Ascending aorta (tissue), 2 donors: ENCODE data around the gene SP7. TPM values are rescaled to one million over a fixed set of nuclear protein-coding genes. Genes with fewer than 3 reads are reported as not detected.
"Not testable (repeated sequence)": the region's sequence is repeated elsewhere in the genome, so short reads cannot be mapped to it uniquely, and the experiment has no call there.

Source experiments
- DNase-seq, 2 donors: peaks; one replicate each; pipeline ENCODE4 v3.0.0-alpha.2; 2019; ENCODE audit warnings: low spot score in 2 of 2
- H3K27ac ChIP-seq, 2 donors: fragments of 200-600 bp; sonication (generic); one replicate each; pipeline ENCODE4 v1.5.1; 2016 to 2017; ENCODE audit warnings: mild to moderate bottlenecking in 1 of 2
- H3K27me3 ChIP-seq: fragments of 200-600 bp; sonication (generic); one replicate; pipeline ENCODE4 v1.5.1; 2017
- H3K36me3 ChIP-seq, 2 donors: fragments of 200-600 bp; sonication (generic); one replicate each; pipeline ENCODE4 v1.5.1; 2016
- H3K4me1 ChIP-seq, 2 donors: fragments of 200-600 bp; sonication (generic); one replicate each; pipeline ENCODE4 v1.5.1; 2016 to 2017; ENCODE audit warnings: mild to moderate bottlenecking in 1 of 2
- H3K4me3 ChIP-seq, 2 donors: fragments of 200-600 bp; sonication (generic); one replicate each; pipeline ENCODE4 v1.5.1; 2016 to 2017; ENCODE audit warnings: mild to moderate bottlenecking in 1 of 2
- H3K9me3 ChIP-seq, 2 donors: fragments of 200-600 bp; sonication (generic); one replicate each; pipeline ENCODE4 v1.5.1; 2016
- CTCF ChIP-seq, 3 experiments: fragments of 200-600 bp in 2 of 3; fragments of 450-650 bp in 1 of 3; sonication (generic) in 2 of 3; IDR thresholded peaks; one replicate each; pipeline ENCODE4 v1.5.1; 2016 to 2019; ENCODE audit warnings: antibody characterized with exemption in 3 of 3, mild to moderate bottlenecking in 1 of 3, moderate library complexity in 1 of 3
- intact Hi-C: fragments of 100-400 bp; cut with DNase I; formaldehyde crosslinking; loops from one replicate; pipeline ENCODE4 v1.15.1; 2023
- total RNA-seq: library from RNA; depleted of rRNA; stranded (reverse); fragments of >200 nt; gene quantifications from one replicate; pipeline ENCODE4 v1.1.0, GENCODE V29; 2016

The SP7 gene
- total RNA-seq, 1 donor from 2014 or later, result not detected

GRCh38 chr12:53333845-53334244, 2.3 kb downstream of the SP7 start:
- H3K9me3 ChIP-seq, result no peaks in the 10 kb centered on the region
- no peak overlapping the region for H3K27ac ChIP-seq
- H3K27me3 ChIP-seq, result peaks cover 6% of the 10 kb centered on the region
- no peaks in the 10 kb centered on the region for H3K36me3 ChIP-seq
- TF ChIP-seq CTCF (IDR thresholded peaks at IDR 0.05), result no peak
- intact Hi-C loops, result no loop called here
- DNase-seq, result no peak
- H3K4me3 ChIP-seq, result no peak overlapping the region
- H3K4me1 ChIP-seq, result no peaks in the 10 kb centered on the region

- Histone ChIP-seq H3K9me3 (no peaks in the 10 kb centered on the region), H3K4me3 (no peak overlapping the region), H3K36me3 (no peaks in the 10 kb centered on the region), H3K27ac (no peak overlapping the region), H3K27me3 (peaks cover 6% of the 10 kb centered on the region), H3K4me1 (no peaks in the 10 kb centered on the region)
- intact Hi-C loops, result no loop called here
- no peak for TF ChIP-seq CTCF (IDR thresholded peaks at IDR 0.05)
- DNase-seq, result no peak
These were observed 2.9 kb downstream of the SP7 start for GRCh38 chr12:53333289-53333688.

GRCh38 chr12:53332744-53333143, 3.4 kb downstream of the SP7 start:
- intact Hi-C loops, result no loop called here
- H3K9me3 ChIP-seq, result no peaks in the 10 kb centered on the region
- H3K27me3 ChIP-seq, result peaks cover 6% of the 10 kb centered on the region

GRCh38 chr12:53332339-53332738, 3.8 kb downstream of the SP7 start:
- H3K27me3 ChIP-seq, DNase-seq, intact Hi-C loops, H3K27ac ChIP-seq, H3K36me3 ChIP-seq, H3K9me3 ChIP-seq, H3K4me1 ChIP-seq, H3K4me3 ChIP-seq: not testable (repeated sequence)

More at GRCh38 chr12:53332744-53333143, 3.4 kb downstream of the SP7 start:
- no peaks in the 10 kb centered on the region for H3K36me3 ChIP-seq
- H3K4me1 ChIP-seq, result no peaks in the 10 kb centered on the region
- H3K4me3 ChIP-seq, result no peak overlapping the region
- no peak overlapping the region for H3K27ac ChIP-seq
- DNase-seq, result no peak
- no peak for TF ChIP-seq CTCF (IDR thresholded peaks at IDR 0.05)

- intact Hi-C loops, result no loop called here
- peaks cover 6% of the 10 kb centered on the region for H3K27me3 ChIP-seq
- no peak for DNase-seq
These were observed 5.5 kb downstream of the SP7 start for GRCh38 chr12:53330671-53331070.

GRCh38 chr12:53328043-53328435, 8.1 kb downstream of the SP7 start:
- DNase-seq, result no peak
- Histone ChIP-seq H3K27ac (no peak overlapping the region), H3K27me3 (no peaks in the 10 kb centered on the region), H3K4me1 (peaks cover 0 to 14% of the 10 kb centered on the region in 2 donors), H3K4me3 (no peak overlapping the region), H3K9me3 (no peaks in the 10 kb centered on the region), H3K36me3 (no peaks in the 10 kb centered on the region)
- TF ChIP-seq CTCF (IDR thresholded peaks at IDR 0.05), result no peak
- intact Hi-C loops, result no loop called here

More at GRCh38 chr12:53330671-53331070, 5.5 kb downstream of the SP7 start:
- H3K9me3 ChIP-seq, result no peaks in the 10 kb centered on the region
- no peak overlapping the region for H3K4me3 ChIP-seq
- peaks cover 0 to 5% of the 10 kb centered on the region in 2 donors for H3K4me1 ChIP-seq
- no peaks in the 10 kb centered on the region for H3K36me3 ChIP-seq
- TF ChIP-seq CTCF (IDR thresholded peaks at IDR 0.05), result no peak
- H3K27ac ChIP-seq, result no peak overlapping the region
